SK-N-SH treated with all-trans-retinoic acid at 6 μM for 48 hours (cell line): ENCODE data around the gene CREBRF.

ENCODE experiments used
- ARNTL ChIP-seq: fragments of 450-650 bp; formaldehyde crosslinking; IDR thresholded peaks from 2 replicates; pipeline ENCODE4 v1.5.0; 2020; ENCODE audit warnings: low read depth, mild to moderate bottlenecking, moderate library complexity, borderline replicate concordance
- CSDC2 ChIP-seq: fragments of 250-450 bp; sonication (Bioruptor Pico); IDR thresholded peaks from 2 replicates; pipeline ENCODE4 v1.5.0; 2020; ENCODE audit warnings: mild to moderate bottlenecking, moderate library complexity
- ESRRG ChIP-seq: fragments of 250-450 bp; sonication (Bioruptor Pico); IDR thresholded peaks from 2 replicates; pipeline ENCODE4 v1.6.1; 2021; ENCODE audit warnings: mild to moderate bottlenecking
- OSR1 ChIP-seq: fragments of 250-450 bp; sonication (Bioruptor Pico); IDR thresholded peaks from 2 replicates; pipeline ENCODE4 v1.8.0; 2022; ENCODE audit warnings: moderate library complexity, mild to moderate bottlenecking, inconsistent platforms
- SNAI2 ChIP-seq: fragments of 250-450 bp; sonication (Bioruptor Pico); IDR thresholded peaks from 2 replicates; pipeline ENCODE4 v1.5.0; 2020; ENCODE audit warnings: mild to moderate bottlenecking, moderate library complexity
- TCF4 ChIP-seq: fragments of 250-450 bp; sonication (Bioruptor Pico); IDR thresholded peaks from 2 replicates; pipeline ENCODE4 v1.8.0; 2021; ENCODE audit warnings: mild to moderate bottlenecking, moderate library complexity, borderline replicate concordance
- TOX ChIP-seq: fragments of 250-450 bp; sonication (Bioruptor Pico); IDR thresholded peaks from 2 replicates; pipeline ENCODE4 v1.8.0; 2021; ENCODE audit warnings: mild to moderate bottlenecking, moderate library complexity, borderline replicate concordance
- ZFP3 ChIP-seq: fragments of 250-450 bp; sonication (Bioruptor Pico); IDR thresholded peaks from 2 replicates; pipeline ENCODE4 v1.5.0; 2020; ENCODE audit warnings: mild to moderate bottlenecking, moderate library complexity
- ZFP30 ChIP-seq: fragments of 450-650 bp; formaldehyde crosslinking; IDR thresholded peaks from 2 replicates; pipeline ENCODE4 v1.5.0; 2022; ENCODE audit warnings: mild to moderate bottlenecking, moderate library complexity
- ZNF565 ChIP-seq: fragments of 450-650 bp; formaldehyde crosslinking; conservative IDR thresholded peaks from 2 replicates; pipeline ENCODE4 v1.5.0; 2020; ENCODE audit warnings: low read depth, mild to moderate bottlenecking, moderate library complexity
- ZNF70 ChIP-seq: fragments of 450-650 bp; formaldehyde crosslinking; IDR thresholded peaks from 2 replicates; pipeline ENCODE4 v1.5.0; 2020; ENCODE audit warnings: mild to moderate bottlenecking, moderate library complexity
- TF ChIP-seq, protein P1 (sequence below): fragments of 250-450 bp; sonication (Bioruptor Pico); IDR thresholded peaks from 2 replicates; pipeline ENCODE4 v1.5.0; 2020; ENCODE audit warnings: mild to moderate bottlenecking, moderate library complexity
- TF ChIP-seq, protein P2 (sequence below): fragments of 250-450 bp; sonication (Bioruptor Pico); IDR thresholded peaks from 2 replicates; pipeline ENCODE4 v1.5.1; 2021; ENCODE audit warnings: mild to moderate bottlenecking, moderate library complexity

DNA sequence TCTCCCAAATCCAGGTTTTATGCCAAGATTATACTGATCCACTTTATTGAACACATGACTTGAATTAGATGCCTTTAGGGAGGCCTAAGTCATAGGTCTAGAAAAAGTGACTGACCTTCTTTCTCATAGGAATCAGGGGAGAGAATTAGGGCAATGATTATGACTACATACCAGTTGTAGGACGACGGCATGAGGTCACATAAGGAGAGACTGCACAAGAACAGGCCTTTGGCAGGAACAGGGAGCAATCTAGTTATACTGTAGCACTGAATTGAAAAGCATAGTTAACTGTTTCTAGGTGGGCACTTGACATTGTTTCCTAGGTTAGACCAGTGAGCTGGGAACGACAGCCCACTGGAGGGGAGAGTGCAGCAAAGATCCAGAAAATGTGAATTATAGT, 22.7 kb downstream of the CREBRF start:
- TF ChIP-seq, protein P1, sequence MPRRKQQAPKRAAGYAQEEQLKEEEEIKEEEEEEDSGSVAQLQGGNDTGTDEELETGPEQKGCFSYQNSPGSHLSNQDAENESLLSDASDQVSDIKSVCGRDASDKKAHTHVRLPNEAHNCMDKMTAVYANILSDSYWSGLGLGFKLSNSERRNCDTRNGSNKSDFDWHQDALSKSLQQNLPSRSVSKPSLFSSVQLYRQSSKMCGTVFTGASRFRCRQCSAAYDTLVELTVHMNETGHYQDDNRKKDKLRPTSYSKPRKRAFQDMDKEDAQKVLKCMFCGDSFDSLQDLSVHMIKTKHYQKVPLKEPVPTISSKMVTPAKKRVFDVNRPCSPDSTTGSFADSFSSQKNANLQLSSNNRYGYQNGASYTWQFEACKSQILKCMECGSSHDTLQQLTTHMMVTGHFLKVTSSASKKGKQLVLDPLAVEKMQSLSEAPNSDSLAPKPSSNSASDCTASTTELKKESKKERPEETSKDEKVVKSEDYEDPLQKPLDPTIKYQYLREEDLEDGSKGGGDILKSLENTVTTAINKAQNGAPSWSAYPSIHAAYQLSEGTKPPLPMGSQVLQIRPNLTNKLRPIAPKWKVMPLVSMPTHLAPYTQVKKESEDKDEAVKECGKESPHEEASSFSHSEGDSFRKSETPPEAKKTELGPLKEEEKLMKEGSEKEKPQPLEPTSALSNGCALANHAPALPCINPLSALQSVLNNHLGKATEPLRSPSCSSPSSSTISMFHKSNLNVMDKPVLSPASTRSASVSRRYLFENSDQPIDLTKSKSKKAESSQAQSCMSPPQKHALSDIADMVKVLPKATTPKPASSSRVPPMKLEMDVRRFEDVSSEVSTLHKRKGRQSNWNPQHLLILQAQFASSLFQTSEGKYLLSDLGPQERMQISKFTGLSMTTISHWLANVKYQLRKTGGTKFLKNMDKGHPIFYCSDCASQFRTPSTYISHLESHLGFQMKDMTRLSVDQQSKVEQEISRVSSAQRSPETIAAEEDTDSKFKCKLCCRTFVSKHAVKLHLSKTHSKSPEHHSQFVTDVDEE (CRISPR knock-in tag): no peak
- TF ChIP-seq ESRRG: no peak
- no peak for TF ChIP-seq OSR1 (CRISPR knock-in tag)
- TF ChIP-seq ZFP30 (CRISPR knock-in tag): no peak
- no peak for TF ChIP-seq ARNTL (CRISPR knock-in tag)
- no peak for TF ChIP-seq ZNF70 (CRISPR knock-in tag)
- no peak for TF ChIP-seq TOX (CRISPR knock-in tag)
- TF ChIP-seq, protein P2, sequence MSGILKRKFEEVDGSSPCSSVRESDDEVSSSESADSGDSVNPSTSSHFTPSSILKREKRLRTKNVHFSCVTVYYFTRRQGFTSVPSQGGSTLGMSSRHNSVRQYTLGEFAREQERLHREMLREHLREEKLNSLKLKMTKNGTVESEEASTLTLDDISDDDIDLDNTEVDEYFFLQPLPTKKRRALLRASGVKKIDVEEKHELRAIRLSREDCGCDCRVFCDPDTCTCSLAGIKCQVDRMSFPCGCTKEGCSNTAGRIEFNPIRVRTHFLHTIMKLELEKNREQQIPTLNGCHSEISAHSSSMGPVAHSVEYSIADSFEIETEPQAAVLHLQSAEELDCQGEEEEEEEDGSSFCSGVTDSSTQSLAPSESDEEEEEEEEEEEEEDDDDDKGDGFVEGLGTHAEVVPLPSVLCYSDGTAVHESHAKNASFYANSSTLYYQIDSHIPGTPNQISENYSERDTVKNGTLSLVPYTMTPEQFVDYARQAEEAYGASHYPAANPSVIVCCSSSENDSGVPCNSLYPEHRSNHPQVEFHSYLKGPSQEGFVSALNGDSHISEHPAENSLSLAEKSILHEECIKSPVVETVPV (CRISPR knock-in tag): no peak
- no peak for TF ChIP-seq CSDC2 (CRISPR knock-in tag)
- no peak for TF ChIP-seq ZFP3 (CRISPR knock-in tag)
- no peak for TF ChIP-seq ZNF565 (CRISPR knock-in tag)
- no peak for TF ChIP-seq TCF4 (CRISPR knock-in tag)
- no peak for TF ChIP-seq SNAI2 (CRISPR knock-in tag)
